Endothelial cell (in vitro differentiated cells): ENCODE data around the gene GPR62. TPM values are rescaled to one million over a fixed set of nuclear protein-coding genes. Genes with fewer than 3 reads are reported as not detected.

Source experiments
- DNase-seq: peaks from one replicate; pipeline ENCODE4 v3.0.0; 2021; ENCODE audit warnings: low spot score
- H3K27ac Mint-ChIP-seq: one replicate; pipeline ENCODE4 v1.8.0; 2021; ENCODE audit warnings: mixed read lengths, inconsistent platforms; ENCODE audit not compliant: unreplicated experiment
- H3K27me3 Mint-ChIP-seq: one replicate; pipeline ENCODE4 v1.8.0; 2021; ENCODE audit warnings: mild to moderate bottlenecking, moderate library complexity, mixed read lengths, inconsistent platforms; ENCODE audit not compliant: unreplicated experiment
- H3K36me3 Mint-ChIP-seq: one replicate; pipeline ENCODE4 v1.8.0; 2021; ENCODE audit warnings: mild to moderate bottlenecking, low read depth, mixed read lengths, inconsistent platforms; ENCODE audit not compliant: unreplicated experiment
- H3K4me1 Mint-ChIP-seq: one replicate; pipeline ENCODE4 v1.8.0; 2021; ENCODE audit warnings: mild to moderate bottlenecking, mixed read lengths, inconsistent platforms; ENCODE audit not compliant: unreplicated experiment
- H3K4me3 Mint-ChIP-seq: one replicate; pipeline ENCODE4 v1.8.0; 2021; ENCODE audit warnings: mild to moderate bottlenecking, mixed read lengths, inconsistent platforms; ENCODE audit not compliant: unreplicated experiment
- H3K9me3 Mint-ChIP-seq: one replicate; pipeline ENCODE4 v1.8.0; 2021; ENCODE audit warnings: mixed read lengths, inconsistent platforms; ENCODE audit not compliant: unreplicated experiment
- total RNA-seq: library from RNA; stranded (reverse); fragmentation: NEBNext Ultra II Directional; extraction: Animal tissue kit (Norgen Biotek cat#: 25700); gene quantifications from one replicate; pipeline ENCODE4 v1.2.1, GENCODE V29; 2021; ENCODE audit not compliant: unreplicated experiment
- TF ChIP-seq, protein P1 (sequence below): fragments of 200-600 bp; sonication (generic); IDR thresholded peaks from one replicate; pipeline ENCODE4 v1.5.0; 2021; ENCODE audit warnings: antibody characterized with exemption; ENCODE audit not compliant: unreplicated experiment

GPR62 gene
- total RNA-seq, 1 donor from 2014 or later = not detected

DNA sequence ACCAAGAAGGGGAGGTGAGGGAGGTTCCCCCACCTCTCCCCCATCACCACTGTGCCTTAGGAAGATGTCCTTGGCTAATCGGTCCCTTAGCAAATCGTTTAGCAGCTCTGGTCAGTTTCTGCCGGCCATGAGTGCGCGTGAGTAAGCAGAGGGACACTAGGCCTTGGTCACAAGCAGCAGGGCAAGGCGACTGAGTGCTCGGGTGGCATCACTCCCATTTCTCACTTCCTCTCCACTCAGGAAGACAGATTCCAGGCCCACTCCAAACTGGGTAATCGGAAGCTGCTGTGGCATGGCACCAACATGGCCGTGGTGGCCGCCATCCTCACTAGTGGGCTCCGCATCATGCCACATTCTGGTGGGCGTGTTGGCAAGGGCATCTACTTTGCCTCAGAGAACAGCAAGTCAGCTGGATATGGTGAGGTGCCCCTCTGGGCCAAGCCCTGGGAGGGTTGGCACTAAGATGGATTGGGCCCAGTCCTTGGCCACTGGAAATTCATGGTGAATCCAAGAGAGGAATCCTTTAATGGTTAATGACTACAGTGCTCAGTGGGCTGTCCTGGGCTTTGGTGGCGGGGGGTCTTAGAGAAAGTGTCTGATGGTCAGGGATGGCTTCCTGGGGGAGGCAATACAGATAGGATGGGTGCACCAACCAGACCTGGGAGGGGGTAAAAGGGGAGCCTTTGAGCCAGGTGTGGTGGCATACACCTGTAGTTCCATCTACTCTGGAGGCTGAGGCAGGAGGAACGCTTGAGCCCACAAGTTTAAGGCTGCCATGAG lies 9.1 kb upstream of the GPR62 start:
- peaks cover 5% of the 10 kb centered on the region for H3K4me1 Mint-ChIP-seq
- peaks cover 4% of the 10 kb centered on the region for H3K36me3 Mint-ChIP-seq
- no peak overlapping the region for H3K4me3 Mint-ChIP-seq
- DNase-seq = no peak
- H3K9me3 Mint-ChIP-seq = no peaks in the 10 kb centered on the region
- peaks cover 9% of the 10 kb centered on the region for H3K27me3 Mint-ChIP-seq
- no peak overlapping the region for H3K27ac Mint-ChIP-seq
- TF ChIP-seq, protein P1, sequence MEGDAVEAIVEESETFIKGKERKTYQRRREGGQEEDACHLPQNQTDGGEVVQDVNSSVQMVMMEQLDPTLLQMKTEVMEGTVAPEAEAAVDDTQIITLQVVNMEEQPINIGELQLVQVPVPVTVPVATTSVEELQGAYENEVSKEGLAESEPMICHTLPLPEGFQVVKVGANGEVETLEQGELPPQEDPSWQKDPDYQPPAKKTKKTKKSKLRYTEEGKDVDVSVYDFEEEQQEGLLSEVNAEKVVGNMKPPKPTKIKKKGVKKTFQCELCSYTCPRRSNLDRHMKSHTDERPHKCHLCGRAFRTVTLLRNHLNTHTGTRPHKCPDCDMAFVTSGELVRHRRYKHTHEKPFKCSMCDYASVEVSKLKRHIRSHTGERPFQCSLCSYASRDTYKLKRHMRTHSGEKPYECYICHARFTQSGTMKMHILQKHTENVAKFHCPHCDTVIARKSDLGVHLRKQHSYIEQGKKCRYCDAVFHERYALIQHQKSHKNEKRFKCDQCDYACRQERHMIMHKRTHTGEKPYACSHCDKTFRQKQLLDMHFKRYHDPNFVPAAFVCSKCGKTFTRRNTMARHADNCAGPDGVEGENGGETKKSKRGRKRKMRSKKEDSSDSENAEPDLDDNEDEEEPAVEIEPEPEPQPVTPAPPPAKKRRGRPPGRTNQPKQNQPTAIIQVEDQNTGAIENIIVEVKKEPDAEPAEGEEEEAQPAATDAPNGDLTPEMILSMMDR = no peak

DNA sequence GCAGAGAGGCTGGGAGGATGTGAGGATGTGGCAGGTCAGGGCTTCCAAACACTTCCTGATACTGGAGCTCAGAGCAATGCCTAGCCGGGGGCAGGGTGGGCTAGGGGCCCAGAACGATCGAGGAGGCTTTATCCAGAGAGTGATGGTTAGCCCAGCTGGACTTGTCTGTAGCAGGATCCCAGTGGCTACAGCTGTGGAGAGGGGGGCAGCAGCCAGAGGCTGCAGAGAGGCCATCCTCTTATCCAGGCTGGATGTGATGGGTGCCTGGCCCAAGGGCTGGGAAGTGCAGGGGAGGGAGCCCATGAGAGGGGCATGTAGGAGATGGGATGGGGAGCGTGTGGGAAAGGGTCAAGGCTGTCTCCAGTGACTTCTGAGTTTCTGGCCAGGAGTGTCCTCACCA lies 8.4 kb upstream of the GPR62 start:
- DNase-seq = no peak
- H3K4me3 Mint-ChIP-seq = no peak overlapping the region

DNA sequence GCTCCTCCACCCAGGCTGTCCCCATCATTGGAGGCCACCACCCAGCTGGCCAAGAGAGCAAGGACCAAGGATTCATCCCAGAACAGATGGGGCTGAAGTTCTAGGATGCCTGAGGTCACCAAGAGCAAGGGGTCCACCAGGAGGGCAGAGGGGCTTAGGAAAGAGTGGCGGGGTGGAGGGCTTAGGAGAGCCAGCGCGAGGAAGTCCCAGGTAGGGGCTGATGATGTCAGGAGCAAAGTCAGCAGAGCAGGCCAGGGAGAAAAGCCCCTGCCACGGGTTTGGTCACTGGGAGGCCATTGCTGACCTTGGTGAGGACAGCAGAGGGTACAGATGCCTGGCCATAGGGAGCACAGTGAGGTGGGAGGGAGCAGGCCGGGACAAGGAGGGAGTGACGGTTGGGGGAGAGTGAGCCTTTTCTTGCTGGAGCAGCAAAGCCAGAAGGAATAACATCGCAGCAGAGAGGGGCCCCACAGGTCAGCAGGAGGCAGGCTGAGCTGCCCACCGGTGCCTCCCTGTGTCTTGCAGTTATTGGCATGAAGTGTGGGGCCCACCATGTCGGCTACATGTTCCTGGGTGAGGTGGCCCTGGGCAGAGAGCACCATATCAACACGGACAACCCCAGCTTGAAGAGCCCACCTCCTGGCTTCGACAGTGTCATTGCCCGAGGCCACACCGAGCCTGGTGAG lies 7.8 kb upstream of the GPR62 start:
- H3K27me3 Mint-ChIP-seq = peaks cover 9% of the 10 kb centered on the region

More for the DNA sequence above, 8.4 kb upstream of the GPR62 start:
- no peaks in the 10 kb centered on the region for H3K9me3 Mint-ChIP-seq
- peaks cover 9% of the 10 kb centered on the region for H3K27me3 Mint-ChIP-seq
- TF ChIP-seq, protein P1 = no peak
- H3K27ac Mint-ChIP-seq = no peak overlapping the region
- peaks cover 3% of the 10 kb centered on the region for H3K4me1 Mint-ChIP-seq
- peaks cover 4% of the 10 kb centered on the region for H3K36me3 Mint-ChIP-seq

DNA sequence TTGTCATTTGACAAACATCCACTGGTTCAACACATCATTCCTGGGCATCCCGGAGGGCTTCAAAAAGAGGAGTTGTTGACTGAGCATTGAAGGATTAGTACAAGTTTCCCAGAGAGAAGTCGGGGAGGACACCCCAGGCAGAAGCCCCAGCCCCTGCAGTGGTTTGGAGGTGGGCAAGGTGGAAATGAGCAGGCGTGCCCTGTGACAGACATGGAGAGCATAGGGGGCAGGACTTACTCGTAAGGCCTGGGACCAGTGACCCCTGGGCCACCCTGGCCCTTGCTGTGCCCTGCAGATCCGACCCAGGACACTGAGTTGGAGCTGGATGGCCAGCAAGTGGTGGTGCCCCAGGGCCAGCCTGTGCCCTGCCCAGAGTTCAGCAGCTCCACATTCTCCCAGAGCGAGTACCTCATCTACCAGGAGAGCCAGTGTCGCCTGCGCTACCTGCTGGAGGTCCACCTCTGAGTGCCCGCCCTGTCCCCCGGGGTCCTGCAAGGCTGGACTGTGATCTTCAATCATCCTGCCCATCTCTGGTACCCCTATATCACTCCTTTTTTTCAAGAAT lies 7.1 kb upstream of the GPR62 start:
- TF ChIP-seq, protein P1 = no peak
- H3K4me3 Mint-ChIP-seq = no peak overlapping the region
- peaks cover 3% of the 10 kb centered on the region for H3K4me1 Mint-ChIP-seq
- peaks cover 10% of the 10 kb centered on the region for H3K27me3 Mint-ChIP-seq
- DNase-seq = no peak
- H3K36me3 Mint-ChIP-seq = peaks cover 4% of the 10 kb centered on the region
- peak overlapping the region; percentile 49 for H3K27ac Mint-ChIP-seq
- H3K9me3 Mint-ChIP-seq = no peaks in the 10 kb centered on the region

More for the DNA sequence above, 7.8 kb upstream of the GPR62 start:
- H3K4me1 Mint-ChIP-seq = peaks cover 3% of the 10 kb centered on the region
- H3K4me3 Mint-ChIP-seq = no peak overlapping the region
- no peak for DNase-seq
- H3K36me3 Mint-ChIP-seq = peaks cover 4% of the 10 kb centered on the region
- H3K27ac Mint-ChIP-seq = no peak overlapping the region
- TF ChIP-seq, protein P1 = no peak
- H3K9me3 Mint-ChIP-seq = no peaks in the 10 kb centered on the region
